Body of pancreas (tissue), 4 donors: Measurements from ENCODE around the gene CT47C1.

ENCODE experiments used
- CTCF ChIP-seq, 7 experiments: fragments of 450-650 bp in 4 of 7; fragments of 200-600 bp in 3 of 7; sonication (generic) in 3 of 7; IDR thresholded peaks; one replicate each; pipeline ENCODE4 v1.5.1; 2016 to 2019; ENCODE audit warnings: antibody characterized with exemption in 7 of 7
- POLR2A ChIP-seq, 3 donors: fragments of 450-650 bp; IDR thresholded peaks; one replicate each; pipeline ENCODE4 v1.6.1; 2016; ENCODE audit warnings: antibody characterized with exemption in 3 of 3, mild to moderate bottlenecking in 2 of 3

- TF ChIP-seq CTCF (IDR thresholded peaks at IDR 0.05) (no peak), POLR2A (IDR thresholded peaks at IDR 0.05) (no peak)
Measured at GRCh38 chrX:119094819-119095218, 22.0 kb downstream of the CT47C1 start.
